Nephron (organoid): Measurements from ENCODE around the gene ZMYND15.
A peak's percentile ranks its signal among the peaks of the same experiment; 100 is the strongest.

Experiments
- H3K27ac Mint-ChIP-seq, 3 experiments: 2 replicates each; pipeline ENCODE4 v1.8.0; 2020; ENCODE audit warnings: mixed read lengths in 3 of 3, mild to moderate bottlenecking in 2 of 3, moderate library complexity in 1 of 3
- H3K27me3 Mint-ChIP-seq: 2 replicates; pipeline ENCODE4 v1.8.0; 2021; ENCODE audit warnings: low read depth, mild to moderate bottlenecking, moderate library complexity, mixed read lengths
- H3K36me3 Mint-ChIP-seq: 2 replicates; pipeline ENCODE4 v1.8.0; 2020; ENCODE audit warnings: low read depth, mixed read lengths
- H3K4me1 Mint-ChIP-seq: 2 replicates; pipeline ENCODE4 v1.8.0; 2020; ENCODE audit warnings: mixed read lengths
- H3K4me3 Mint-ChIP-seq, 3 experiments: 2 replicates each; pipeline ENCODE4 v1.8.0; 2020; ENCODE audit warnings: mild to moderate bottlenecking in 3 of 3, mixed read lengths in 3 of 3, moderate library complexity in 2 of 3
- H3K9me3 Mint-ChIP-seq: 2 replicates; pipeline ENCODE4 v1.8.0; 2020; ENCODE audit warnings: mixed read lengths
- CTCF ChIP-seq, 3 experiments: fragments of 200-600 bp; sonication (generic); IDR thresholded peaks; one replicate each; pipeline ENCODE4 v1.5.0; 2021; ENCODE audit warnings: antibody characterized with exemption in 3 of 3; ENCODE audit not compliant: unreplicated experiment in 3 of 3

Gene ZMYND15

GRCh38 chr17:4728124-4728523 is 11.5 kb upstream of the ZMYND15 start:
- H3K4me1 Mint-ChIP-seq, result peaks cover 6% of the 10 kb centered on the region
- TF ChIP-seq CTCF (IDR thresholded peaks at IDR 0.05; ENCODE audit: unreplicated experiment in 3 of 3), result no peak
- no peak overlapping the region for H3K4me3 Mint-ChIP-seq
- no peak overlapping the region for H3K27ac Mint-ChIP-seq
- H3K36me3 Mint-ChIP-seq, result no peaks in the 10 kb centered on the region
- H3K9me3 Mint-ChIP-seq, result no peaks in the 10 kb centered on the region
- H3K27me3 Mint-ChIP-seq, result peaks cover 8% of the 10 kb centered on the region

- Mint-ChIP-seq H3K4me3 (peak overlapping the region in 2 of 3 experiments; percentile 35 to 66), H3K27me3 (peaks cover 35% of the 10 kb centered on the region), H3K9me3 (no peaks in the 10 kb centered on the region), H3K27ac (no peak overlapping the region), H3K4me1 (peaks cover 6% of the 10 kb centered on the region), H3K36me3 (no peaks in the 10 kb centered on the region)
- no peak for TF ChIP-seq CTCF (IDR thresholded peaks at IDR 0.05; ENCODE audit: unreplicated experiment in 3 of 3)
These were observed 6.5 kb upstream of the ZMYND15 start for GRCh38 chr17:4733073-4733531.

GRCh38 chr17:4734857-4735475 is 4.7 kb upstream of the ZMYND15 start:
- no peak for TF ChIP-seq CTCF (IDR thresholded peaks at IDR 0.05; ENCODE audit: unreplicated experiment in 3 of 3)
- Mint-ChIP-seq H3K27ac (no peak overlapping the region), H3K4me1 (peaks cover 13% of the 10 kb centered on the region), H3K27me3 (peaks cover 50% of the 10 kb centered on the region), H3K36me3 (no peaks in the 10 kb centered on the region), H3K9me3 (no peaks in the 10 kb centered on the region), H3K4me3 (peak overlapping the region in 2 of 3 experiments; percentile 16 to 29)

GRCh38 chr17:4735876-4736651 is 3.6 kb upstream of the ZMYND15 start:
- peak overlapping the region in 2 of 3 experiments; percentile 41 to 58 for H3K4me3 Mint-ChIP-seq

More at GRCh38 chr17:4735876-4736651, 3.6 kb upstream of the ZMYND15 start:
- no peaks in the 10 kb centered on the region for H3K9me3 Mint-ChIP-seq
- peaks cover 61% of the 10 kb centered on the region for H3K27me3 Mint-ChIP-seq
- no peak overlapping the region for H3K27ac Mint-ChIP-seq
- H3K4me1 Mint-ChIP-seq, result peaks cover 7% of the 10 kb centered on the region
- TF ChIP-seq CTCF (IDR thresholded peaks at IDR 0.05; ENCODE audit: unreplicated experiment in 3 of 3), result no peak
- no peaks in the 10 kb centered on the region for H3K36me3 Mint-ChIP-seq
